ENCODE data around the gene METTL3.

Gene METTL3

DNA sequence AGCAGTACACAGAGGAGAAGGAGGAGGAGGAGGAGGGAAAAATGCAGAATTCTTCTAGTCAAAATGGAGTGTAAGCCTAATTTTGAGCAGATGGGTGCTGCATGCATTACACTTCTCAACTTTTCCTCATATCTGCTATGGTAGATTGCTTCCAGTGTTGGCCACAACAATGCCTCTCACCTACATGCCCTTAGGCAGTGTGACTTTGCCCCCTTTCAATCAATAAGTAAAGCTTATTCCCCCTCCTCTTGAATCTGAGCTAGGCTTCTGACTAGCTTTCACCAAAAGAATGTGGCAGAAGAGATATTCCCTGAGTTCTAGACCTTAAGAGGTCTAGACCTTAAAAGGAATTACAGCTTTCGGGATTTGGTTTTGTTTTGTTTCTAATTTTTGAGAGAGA lies 3.2 kb upstream of the METTL3 start:
- H3K36me3 ChIP-seq: no peaks in the 10 kb centered on the region
- H3K4me3 ChIP-seq (ENCODE audit: low read depth, low read length): no peak overlapping the region
- no peak for DNase-seq
- TF ChIP-seq, protein P1, sequence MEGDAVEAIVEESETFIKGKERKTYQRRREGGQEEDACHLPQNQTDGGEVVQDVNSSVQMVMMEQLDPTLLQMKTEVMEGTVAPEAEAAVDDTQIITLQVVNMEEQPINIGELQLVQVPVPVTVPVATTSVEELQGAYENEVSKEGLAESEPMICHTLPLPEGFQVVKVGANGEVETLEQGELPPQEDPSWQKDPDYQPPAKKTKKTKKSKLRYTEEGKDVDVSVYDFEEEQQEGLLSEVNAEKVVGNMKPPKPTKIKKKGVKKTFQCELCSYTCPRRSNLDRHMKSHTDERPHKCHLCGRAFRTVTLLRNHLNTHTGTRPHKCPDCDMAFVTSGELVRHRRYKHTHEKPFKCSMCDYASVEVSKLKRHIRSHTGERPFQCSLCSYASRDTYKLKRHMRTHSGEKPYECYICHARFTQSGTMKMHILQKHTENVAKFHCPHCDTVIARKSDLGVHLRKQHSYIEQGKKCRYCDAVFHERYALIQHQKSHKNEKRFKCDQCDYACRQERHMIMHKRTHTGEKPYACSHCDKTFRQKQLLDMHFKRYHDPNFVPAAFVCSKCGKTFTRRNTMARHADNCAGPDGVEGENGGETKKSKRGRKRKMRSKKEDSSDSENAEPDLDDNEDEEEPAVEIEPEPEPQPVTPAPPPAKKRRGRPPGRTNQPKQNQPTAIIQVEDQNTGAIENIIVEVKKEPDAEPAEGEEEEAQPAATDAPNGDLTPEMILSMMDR (IDR thresholded peaks at IDR 0.05; ENCODE audit: low read depth, low read length): no peak
- no peaks in the 10 kb centered on the region for H3K27me3 ChIP-seq (ENCODE audit: insufficient read depth, low read depth, severe bottlenecking)
- H3K9me3 ChIP-seq (ENCODE audit: severe bottlenecking): peaks cover 5% of the 10 kb centered on the region
- H3K27ac ChIP-seq: no peak overlapping the region

DNA sequence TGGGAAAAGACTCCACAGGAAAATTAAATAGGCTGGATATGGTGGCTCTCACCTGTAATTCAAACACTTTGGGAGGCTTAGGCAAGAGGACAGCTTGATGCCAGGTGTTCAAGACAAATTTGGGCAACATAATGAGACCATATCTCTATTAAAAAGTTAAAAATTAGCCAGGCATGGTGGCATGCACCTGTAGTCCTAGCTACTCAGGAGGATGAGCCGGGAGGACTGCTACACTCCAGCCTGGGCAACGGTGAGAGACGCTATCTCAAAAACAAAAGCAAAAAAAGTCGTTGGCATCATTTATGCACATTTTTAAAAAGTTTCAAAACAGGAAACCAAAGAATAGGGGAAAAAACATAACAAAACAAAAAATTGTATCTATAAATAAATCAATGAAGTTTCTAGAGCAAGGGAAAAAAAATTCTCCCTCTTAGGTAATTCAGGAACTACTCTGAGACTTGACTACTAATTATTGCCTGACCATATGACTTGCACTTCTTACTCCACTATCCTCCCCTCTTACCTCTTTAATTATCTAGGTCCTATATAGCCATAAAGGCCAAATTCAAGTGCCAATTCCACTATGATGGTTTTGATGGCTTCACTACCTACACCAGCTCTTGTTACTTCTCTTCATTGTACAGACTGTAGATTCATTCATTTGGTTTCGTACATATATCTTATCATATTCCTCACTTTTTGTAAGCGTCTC lies 1.6 kb downstream of the METTL3 start:
- no peak overlapping the region for H3K4me3 ChIP-seq (ENCODE audit: low read depth, low read length)
- TF ChIP-seq, protein P1 (IDR thresholded peaks at IDR 0.05; ENCODE audit: low read depth, low read length): no peak
- no peaks in the 10 kb centered on the region for H3K27me3 ChIP-seq (ENCODE audit: insufficient read depth, low read depth, severe bottlenecking)
- DNase-seq: no peak
- H3K27ac ChIP-seq: no peak overlapping the region
- H3K36me3 ChIP-seq: peaks cover 20% of the 10 kb centered on the region
- peaks cover 5% of the 10 kb centered on the region for H3K9me3 ChIP-seq (ENCODE audit: severe bottlenecking)

DNA sequence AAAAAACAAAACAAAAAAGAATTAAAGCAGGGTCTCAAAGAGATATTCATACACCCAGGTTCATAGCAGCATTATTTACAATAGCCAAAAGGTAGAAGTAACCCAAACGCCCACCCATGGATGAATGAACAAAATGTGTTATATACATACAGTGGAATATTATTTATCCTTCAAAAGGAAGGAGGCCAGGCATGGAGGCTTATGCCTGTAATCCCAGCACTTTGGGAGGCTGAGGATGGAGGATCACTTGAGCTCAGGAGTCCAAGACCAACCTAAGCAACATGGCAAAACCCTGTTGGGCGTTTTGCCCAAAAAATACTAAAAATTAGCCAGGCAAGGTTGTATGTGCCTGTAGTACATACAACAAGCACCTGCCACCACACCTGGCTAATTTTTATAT lies 4.6 kb downstream of the METTL3 start:
- peaks cover under 1% of the 10 kb centered on the region for H3K9me3 ChIP-seq (ENCODE audit: severe bottlenecking)
- peaks cover 38% of the 10 kb centered on the region for H3K36me3 ChIP-seq
- no peak for DNase-seq
- no peak overlapping the region for H3K27ac ChIP-seq
- TF ChIP-seq, protein P1 (IDR thresholded peaks at IDR 0.05; ENCODE audit: low read depth, low read length): no peak
- H3K27me3 ChIP-seq (ENCODE audit: insufficient read depth, low read depth, severe bottlenecking): no peaks in the 10 kb centered on the region
- no peak overlapping the region for H3K4me3 ChIP-seq (ENCODE audit: low read depth, low read length)

DNA sequence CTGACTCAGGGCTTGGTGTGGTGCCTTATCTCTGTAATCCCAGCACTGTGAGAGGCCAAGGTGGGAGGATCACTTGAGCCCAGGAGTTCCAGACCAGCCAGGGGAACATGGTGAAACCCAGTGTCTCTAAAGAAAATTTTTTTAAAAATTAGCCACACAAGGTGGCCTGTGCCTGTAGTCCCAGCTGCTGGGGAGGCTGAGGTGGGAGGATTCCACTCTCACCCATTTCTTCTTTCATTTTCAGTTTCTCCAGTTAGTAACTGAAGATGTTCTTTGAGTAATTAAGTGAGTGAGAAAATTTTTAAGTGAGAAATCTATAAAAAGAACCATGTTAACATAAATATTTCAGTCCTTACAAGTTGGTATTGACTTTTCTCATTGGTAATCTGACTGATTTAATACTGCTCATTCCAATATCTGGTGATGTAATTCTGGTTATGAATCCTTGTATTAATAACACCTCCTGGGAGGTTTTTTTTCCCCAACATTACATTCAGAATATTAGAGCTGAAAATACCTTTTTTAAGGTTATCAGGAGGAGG lies 6.1 kb downstream of the METTL3 start:
- DNase-seq: no peak
- Histone ChIP-seq H3K27me3 (ENCODE audit: insufficient read depth, low read depth, severe bottlenecking) (no peaks in the 10 kb centered on the region), H3K4me3 (ENCODE audit: low read depth, low read length) (no peak overlapping the region), H3K36me3 (peaks cover 51% of the 10 kb centered on the region), H3K27ac (no peak overlapping the region), H3K9me3 (ENCODE audit: severe bottlenecking) (no peaks in the 10 kb centered on the region)
- TF ChIP-seq, protein P1 (IDR thresholded peaks at IDR 0.05; ENCODE audit: low read depth, low read length): no peak

DNA sequence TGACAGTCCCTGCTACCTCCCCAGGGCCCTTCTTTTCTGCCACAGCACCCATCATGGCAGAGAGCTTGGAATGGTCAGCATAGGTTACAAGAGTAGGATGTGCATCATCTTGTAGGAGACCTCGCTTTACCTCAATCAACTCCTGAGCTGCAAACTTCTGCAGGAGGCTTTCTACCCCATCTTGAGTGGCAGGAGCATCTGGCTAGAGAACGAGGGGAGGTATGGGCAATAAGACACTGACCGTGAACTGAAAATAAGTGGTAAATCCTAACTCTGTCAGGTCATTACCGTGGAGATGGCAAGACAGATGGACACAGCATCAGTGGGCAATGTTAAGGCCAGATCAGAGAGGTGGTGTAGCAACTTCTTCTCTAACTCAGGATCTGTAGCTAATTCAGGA lies 7.8 kb downstream of the METTL3 start:
- TF ChIP-seq, protein P1 (IDR thresholded peaks at IDR 0.05; ENCODE audit: low read depth, low read length): no peak
- no peak overlapping the region for H3K27ac ChIP-seq
- no peaks in the 10 kb centered on the region for H3K27me3 ChIP-seq (ENCODE audit: insufficient read depth, low read depth, severe bottlenecking)
- H3K36me3 ChIP-seq: peaks cover 59% of the 10 kb centered on the region
- no peaks in the 10 kb centered on the region for H3K9me3 ChIP-seq (ENCODE audit: severe bottlenecking)
- no peak overlapping the region for H3K4me3 ChIP-seq (ENCODE audit: low read depth, low read length)
- DNase-seq: no peak

DNA sequence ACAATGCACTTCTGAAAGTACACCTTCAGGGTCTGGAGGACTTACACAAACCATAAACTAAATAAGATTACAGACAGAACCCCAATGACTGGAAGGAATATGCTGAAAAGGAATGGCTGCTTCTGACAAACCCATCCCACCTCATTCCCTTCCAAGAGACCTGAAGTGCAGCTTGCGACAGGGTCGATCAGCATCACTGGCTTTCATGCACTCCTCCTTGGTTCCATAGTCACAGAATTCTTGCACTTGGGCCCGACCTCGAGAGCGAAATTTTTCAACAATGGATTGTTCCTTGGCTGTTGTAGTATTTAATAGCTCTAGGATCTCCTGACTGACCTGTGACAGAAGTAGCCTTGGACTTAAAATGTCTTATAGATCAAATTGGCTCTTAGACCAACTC lies 9.6 kb downstream of the METTL3 start:
- no peaks in the 10 kb centered on the region for H3K9me3 ChIP-seq (ENCODE audit: severe bottlenecking)
- peaks cover 62% of the 10 kb centered on the region for H3K36me3 ChIP-seq

More for the DNA sequence above, 9.6 kb downstream of the METTL3 start:
- H3K27ac ChIP-seq: no peak overlapping the region
- H3K27me3 ChIP-seq (ENCODE audit: insufficient read depth, low read depth, severe bottlenecking): no peaks in the 10 kb centered on the region
- DNase-seq: no peak
- TF ChIP-seq, protein P1 (IDR thresholded peaks at IDR 0.05; ENCODE audit: low read depth, low read length): no peak
- no peak overlapping the region for H3K4me3 ChIP-seq (ENCODE audit: low read depth, low read length)

All from WERI-Rb-1 (cell line).